Measurements from ENCODE around the gene ARHGEF12. TPM values are rescaled to one million over a fixed set of nuclear protein-coding genes. Genes with fewer than 3 reads are reported as not detected.

Gene ARHGEF12
- total and polyA plus RNA-seq, 10 of the 15 experiments (the other 5 are each of a cell fraction or from before 2014, with no cell fraction given): 2.7 to 40.8 (median 20.9) TPM

DNA sequence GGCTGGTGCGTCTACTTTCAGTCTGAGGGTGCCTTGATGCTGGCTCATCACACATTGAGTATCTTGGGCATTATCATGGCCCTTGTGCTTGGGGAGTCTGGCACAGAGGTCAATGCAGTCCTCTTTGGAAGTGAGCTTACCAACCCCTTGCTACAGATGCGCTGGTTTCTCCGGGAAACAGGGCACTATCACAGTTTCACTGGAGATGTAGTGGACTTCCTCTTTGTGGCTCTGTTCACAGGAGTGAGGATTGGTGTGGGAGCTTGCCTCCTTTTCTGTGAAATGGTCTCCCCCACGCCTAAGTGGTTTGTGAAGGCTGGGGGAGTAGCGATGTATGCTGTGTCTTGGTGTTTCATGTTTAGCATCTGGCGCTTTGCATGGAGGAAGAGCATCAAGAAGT, 6.2 kb upstream of the ARHGEF12 start:
- Histone ChIP-seq H3K9ac (ENCODE audit: control insufficient read depth, insufficient read depth, low read length) (no peak overlapping the region), H3K27me3 (replicated peaks in 1 of 2; ENCODE audit: control insufficient read depth in 2 of 2, insufficient read depth in 2 of 2, low read length in 1 of 2) (no peaks in the 10 kb centered on the region; a peak in 1 of 4 replicates), H3K36me3 (ENCODE audit: control insufficient read depth in 2 of 2, insufficient read depth in 2 of 2, low read length in 1 of 2) (no peaks in the 10 kb centered on the region), H3K27ac (ENCODE audit: control insufficient read depth, insufficient read depth) (no peak overlapping the region), H3K4me2 (ENCODE audit: control insufficient read depth, insufficient read depth) (no peak overlapping the region), H3K4me3 (no peak overlapping the region), H3K9me3 (replicated peaks; ENCODE audit: control insufficient read depth, insufficient read depth, low read length) (no peaks in the 10 kb centered on the region; the same call in 2 of the 3 replicates), H2AFZ (ENCODE audit: control insufficient read depth, low read depth, low read length) (no peak overlapping the region), H4K20me1 (ENCODE audit: control insufficient read depth, insufficient read depth) (no peaks in the 10 kb centered on the region), H3K79me2 (ENCODE audit: control insufficient read depth, insufficient read depth, low read length) (no peaks in the 10 kb centered on the region), H3K4me1 (ENCODE audit: control insufficient read depth, insufficient read depth, low read length) (peaks cover 6% of the 10 kb centered on the region; the same call in 1 of the 2 replicates)
- SMC1A ChIA-PET (ENCODE audit: uncharacterized antibody, unreplicated experiment): no interaction called here
- TF ChIP-seq SPI1 (IDR thresholded peaks at IDR 0.05; ENCODE audit: borderline replicate concordance, insufficient read depth, low read depth, low read length) (peak; percentile 6; the same call in 1 of the 2 replicates), FOS (IDR thresholded peaks at IDR 0.05; ENCODE audit: borderline replicate concordance, extremely low read depth, insufficient read length) (no peak), EGR1 (IDR thresholded peaks at IDR 0.05; ENCODE audit: borderline replicate concordance in 1 of 2, low read depth in 2 of 2, low read length in 2 of 2) (no peak)
- CTCF ChIA-PET: interaction anchor here (1.2 kb wide), 1 partner anchor 70 kb away, joined by 3 read pairs; no protein-coding TSS in a partner anchor
- BruUV-seq (replicated peaks): no TSS peak
- POLR2A ChIA-PET: no interaction called here
- DNase-seq (ENCODE audit: low read depth, low spot score) (no peak), FAIRE-seq (no peak), ATAC-seq (no peak)
- RAD21 ChIA-PET (ENCODE audit: unreplicated experiment): no interaction called here
- intact Hi-C loops (cut with micrococcal nuclease; ENCODE audit: unreplicated experiment) (loop anchor here (10.0 kb wide), 2 partner anchors 595 to 865 kb away; no protein-coding TSS in a partner anchor), in situ Hi-C loops (cut with MboI) (loop anchor here (10.0 kb wide), 1 partner anchor 625 kb away; no protein-coding TSS in a partner anchor)
- WGBS (ENCODE audit: insufficient coverage, insufficient replicate concordance, low lambda C conversion rate, missing lambda C conversion rate): 57% methylated on average over 6 of the region's 6 CpGs

DNA sequence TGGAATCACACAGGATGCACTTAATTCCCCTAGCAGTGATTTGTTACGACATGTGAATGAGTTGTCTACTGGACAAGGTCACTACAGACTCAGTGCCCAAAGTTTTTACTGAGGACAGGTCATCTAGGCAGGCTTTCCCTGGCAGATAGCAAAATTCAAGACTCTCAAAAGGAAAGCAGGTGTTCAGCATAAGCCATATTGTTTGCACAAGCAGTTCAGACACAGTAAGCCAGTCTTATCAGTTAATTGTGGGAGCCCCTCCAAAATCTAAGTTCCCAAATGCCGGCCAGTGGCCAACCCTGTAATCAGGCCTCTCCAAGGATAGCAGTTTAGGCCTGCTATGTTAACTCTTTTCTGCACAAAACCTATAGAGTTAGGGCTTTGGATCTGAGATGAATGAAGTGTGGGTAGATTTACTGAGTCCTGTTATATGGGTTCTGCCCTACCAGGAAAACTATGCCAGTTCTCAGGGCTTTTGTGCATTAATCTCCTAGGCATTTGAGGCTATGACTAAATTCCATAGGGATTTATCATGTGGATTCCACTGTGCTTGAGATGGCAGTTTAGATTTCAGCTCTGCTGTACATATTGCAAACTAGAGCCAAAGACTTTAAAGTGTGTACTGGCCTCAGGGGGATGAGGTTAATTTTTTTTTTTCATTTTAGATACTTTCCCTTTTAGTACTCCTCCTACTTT, 4.8 kb upstream of the ARHGEF12 start:
- whole genome bisulfite sequencing (ENCODE audit: insufficient coverage, insufficient replicate concordance, low lambda C conversion rate, missing lambda C conversion rate): 19% methylated on average over 2 of the region's 2 CpGs
- no peak overlapping the region for H2AFZ ChIP-seq (ENCODE audit: control insufficient read depth, low read depth, low read length)
- H3K27ac ChIP-seq (ENCODE audit: control insufficient read depth, insufficient read depth): no peak overlapping the region
- intact Hi-C loops (cut with micrococcal nuclease; ENCODE audit: unreplicated experiment): loop anchor here (10.0 kb wide), 2 partner anchors 593 to 863 kb away; no protein-coding TSS in a partner anchor
- in situ Hi-C loops (cut with MboI): loop anchor here (10.0 kb wide), 1 partner anchor 623 kb away; no protein-coding TSS in a partner anchor
- SMC1A ChIA-PET (ENCODE audit: uncharacterized antibody, unreplicated experiment): interaction anchor here (0.6 to 1.6 kb wide), 4 partner anchors 133 to 386 kb away, joined by 3 to 4 read pairs (median 4); no protein-coding TSS in a partner anchor
- H3K36me3 ChIP-seq (ENCODE audit: control insufficient read depth in 2 of 2, insufficient read depth in 2 of 2, low read length in 1 of 2): no peaks in the 10 kb centered on the region
- H3K4me1 ChIP-seq (ENCODE audit: control insufficient read depth, insufficient read depth, low read length): peaks cover 9% of the 10 kb centered on the region; the same call in 1 of the 2 replicates
- no peaks in the 10 kb centered on the region for H4K20me1 ChIP-seq (ENCODE audit: control insufficient read depth, insufficient read depth)
- ATAC-seq: no peak
- H3K9me3 ChIP-seq (replicated peaks; ENCODE audit: control insufficient read depth, insufficient read depth, low read length): no peaks in the 10 kb centered on the region; the same call in 2 of the 3 replicates
- H3K4me3 ChIP-seq: no peak overlapping the region
- no peak for DNase-seq (ENCODE audit: low read depth, low spot score)
- H3K9ac ChIP-seq (ENCODE audit: control insufficient read depth, insufficient read depth, low read length): no peak overlapping the region
- H3K4me2 ChIP-seq (ENCODE audit: control insufficient read depth, insufficient read depth): no peak overlapping the region
- POLR2A ChIA-PET: no interaction called here
- CTCF ChIA-PET: interaction anchor here (0.5 to 2.1 kb wide), 4 partner anchors 28 to 308 kb away, joined by 3 to 7 read pairs (median 4); no protein-coding TSS in a partner anchor
- no peaks in the 10 kb centered on the region for H3K27me3 ChIP-seq (replicated peaks in 1 of 2; ENCODE audit: control insufficient read depth in 2 of 2, insufficient read depth in 2 of 2, low read length in 1 of 2)
- BruUV-seq (replicated peaks): no TSS peak
- RAD21 ChIA-PET (ENCODE audit: unreplicated experiment): no interaction called here
- FAIRE-seq: no peak
- H3K79me2 ChIP-seq (ENCODE audit: control insufficient read depth, insufficient read depth, low read length): peaks cover 1% of the 10 kb centered on the region; the same call in 1 of the 2 replicates
- no peak for TF ChIP-seq CBX5 (IDR thresholded peaks at IDR 0.05; ENCODE audit: low read depth)
- TF ChIP-seq TAF1 (IDR thresholded peaks at IDR 0.05; ENCODE audit: borderline replicate concordance, low read depth, low read length): no peak
- TF ChIP-seq, protein P1, sequence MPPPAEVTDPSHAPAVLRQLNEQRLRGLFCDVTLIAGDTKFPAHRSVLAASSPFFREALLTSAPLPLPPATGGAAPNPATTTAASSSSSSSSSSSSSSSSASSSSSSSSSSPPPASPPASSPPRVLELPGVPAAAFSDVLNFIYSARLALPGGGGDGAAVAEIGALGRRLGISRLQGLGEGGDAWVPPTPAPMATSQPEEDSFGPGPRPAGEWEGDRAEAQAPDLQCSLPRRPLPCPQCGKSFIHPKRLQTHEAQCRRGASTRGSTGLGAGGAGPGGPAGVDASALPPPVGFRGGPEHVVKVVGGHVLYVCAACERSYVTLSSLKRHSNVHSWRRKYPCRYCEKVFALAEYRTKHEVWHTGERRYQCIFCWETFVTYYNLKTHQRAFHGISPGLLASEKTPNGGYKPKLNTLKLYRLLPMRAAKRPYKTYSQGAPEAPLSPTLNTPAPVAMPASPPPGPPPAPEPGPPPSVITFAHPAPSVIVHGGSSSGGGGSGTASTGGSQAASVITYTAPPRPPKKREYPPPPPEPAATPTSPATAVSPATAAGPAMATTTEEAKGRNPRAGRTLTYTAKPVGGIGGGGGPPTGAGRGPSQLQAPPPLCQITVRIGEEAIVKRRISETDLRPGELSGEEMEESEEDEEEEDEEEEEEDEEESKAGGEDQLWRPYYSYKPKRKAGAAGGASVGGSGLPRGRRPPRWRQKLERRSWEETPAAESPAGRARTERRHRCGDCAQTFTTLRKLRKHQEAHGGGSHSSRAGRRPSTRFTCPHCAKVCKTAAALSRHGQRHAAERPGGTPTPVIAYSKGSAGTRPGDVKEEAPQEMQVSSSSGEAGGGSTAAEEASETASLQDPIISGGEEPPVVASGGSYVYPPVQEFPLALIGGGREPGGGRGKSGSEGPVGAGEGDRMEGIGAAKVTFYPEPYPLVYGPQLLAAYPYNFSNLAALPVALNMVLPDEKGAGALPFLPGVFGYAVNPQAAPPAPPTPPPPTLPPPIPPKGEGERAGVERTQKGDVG (CRISPR knock-in tag; IDR thresholded peaks at IDR 0.05): no peak
- no peak for TF ChIP-seq SP1 (IDR thresholded peaks at IDR 0.05; ENCODE audit: low read depth, low read length)
- no peak for TF ChIP-seq MXI1 (IDR thresholded peaks at IDR 0.05; ENCODE audit: low read depth, low read length)
- TF ChIP-seq, protein P2, sequence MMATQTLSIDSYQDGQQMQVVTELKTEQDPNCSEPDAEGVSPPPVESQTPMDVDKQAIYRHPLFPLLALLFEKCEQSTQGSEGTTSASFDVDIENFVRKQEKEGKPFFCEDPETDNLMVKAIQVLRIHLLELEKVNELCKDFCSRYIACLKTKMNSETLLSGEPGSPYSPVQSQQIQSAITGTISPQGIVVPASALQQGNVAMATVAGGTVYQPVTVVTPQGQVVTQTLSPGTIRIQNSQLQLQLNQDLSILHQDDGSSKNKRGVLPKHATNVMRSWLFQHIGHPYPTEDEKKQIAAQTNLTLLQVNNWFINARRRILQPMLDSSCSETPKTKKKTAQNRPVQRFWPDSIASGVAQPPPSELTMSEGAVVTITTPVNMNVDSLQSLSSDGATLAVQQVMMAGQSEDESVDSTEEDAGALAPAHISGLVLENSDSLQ (IDR thresholded peaks at IDR 0.05): no peak
- no peak for TF ChIP-seq FOXK2 (IDR thresholded peaks at IDR 0.05)
- TF ChIP-seq NRF1 (conservative IDR thresholded peaks at IDR 0.05; ENCODE audit: low read depth, low read length): no peak
- no peak for TF ChIP-seq CHD4 (IDR thresholded peaks at IDR 0.05)
